Mesenchymal stem cell (in vitro differentiated cells and primary cell): ENCODE measurements around the gene RABL2A. TPM values are rescaled to one million over a fixed set of nuclear protein-coding genes. Genes with fewer than 3 reads are reported as not detected.

Source experiments
- small RNA-seq: library from polyadenylated mRNA; stranded (forward); fragments of <200 nt; extraction: miRNeasy Mini kit (QIAGEN cat#:217004); gene quantifications from one replicate; pipeline ENCODE3, GENCODE V24; 2013; ENCODE audit warnings: low read depth

RABL2A gene

Small RNAs within 50 kb of the gene (small RNA-seq; reads per million reads assigned to genes)
- not detected for gene MIR1302-3
- gene RNU6-744P, result not detected
